ENCODE measurements around the gene PHACTR3.
A peak's percentile ranks its signal among the peaks of the same experiment; 100 is the strongest.
"Not testable (repeated sequence)": the region's sequence is repeated elsewhere in the genome, so short reads cannot be mapped to it uniquely, and the experiment has no call there.

Gene PHACTR3

GRCh38 chr20:59603781-59604541 lies at the start of gene PHACTR3:
PHACTR3 (plus strand) TSS chr20:59604540; CDS start chr20:59605015, 475 bp downstream.
- DNase-seq: no peak

GRCh38 chr20:59557733-59558529 lies 46.4 kb upstream of the PHACTR3 start:
- not testable (repeated sequence) for DNase-seq

GRCh38 chr20:59559024-59559817 lies 45.1 kb upstream of the PHACTR3 start:
- no peak for DNase-seq

- DNase-seq: no peak
These were observed 44.5 kb upstream of the PHACTR3 start for GRCh38 chr20:59559863-59560262.

- DNase-seq: peak; percentile 6
These were observed 43.6 kb upstream of the PHACTR3 start for GRCh38 chr20:59560588-59561227.

- DNase-seq: no peak
These were observed 43.1 kb upstream of the PHACTR3 start for GRCh38 chr20:59561228-59561605.

- no peak for DNase-seq
These were observed 42.6 kb upstream of the PHACTR3 start for GRCh38 chr20:59561614-59562277.

- no peak for DNase-seq
These were observed 40.2 kb upstream of the PHACTR3 start for GRCh38 chr20:59564171-59564570.

GRCh38 chr20:59564943-59565342 lies 39.4 kb upstream of the PHACTR3 start:
- no peak for DNase-seq

GRCh38 chr20:59565768-59566461 lies 38.4 kb upstream of the PHACTR3 start:
- DNase-seq: no peak

- no peak for DNase-seq
These were observed 37.5 kb upstream of the PHACTR3 start for GRCh38 chr20:59566631-59567524.

- no peak for DNase-seq
These were observed 36.5 kb upstream of the PHACTR3 start for GRCh38 chr20:59567585-59568508.

- DNase-seq: no peak
These were observed 35.8 kb upstream of the PHACTR3 start for GRCh38 chr20:59568509-59569024.

GRCh38 chr20:59569305-59569704 lies 35.0 kb upstream of the PHACTR3 start:
- DNase-seq: no peak

- no peak for DNase-seq
These were observed 33.2 kb upstream of the PHACTR3 start for GRCh38 chr20:59571151-59571550.

- peak; percentile 71 for DNase-seq
These were observed 32.6 kb upstream of the PHACTR3 start for GRCh38 chr20:59571551-59572314.

GRCh38 chr20:59572515-59572914 lies 31.8 kb upstream of the PHACTR3 start:
- DNase-seq: no peak

GRCh38 chr20:59573837-59574236 lies 30.5 kb upstream of the PHACTR3 start:
- DNase-seq: no peak

Measured in kidney glomerular epithelial cell (primary cell).